IPS DF 4.7 (cell line): Measurements from ENCODE around the gene CERS6.
"Not testable (repeated sequence)": the region's sequence is repeated elsewhere in the genome, so short reads cannot be mapped to it uniquely, and the experiment has no call there.

ENCODE experiments used
- DNase-seq: peaks from one replicate; pipeline ENCODE4 v3.0.0-alpha.2; 2013; ENCODE audit warnings: low spot score; ENCODE audit errors: extremely low read depth

CERS6 gene

DNA sequence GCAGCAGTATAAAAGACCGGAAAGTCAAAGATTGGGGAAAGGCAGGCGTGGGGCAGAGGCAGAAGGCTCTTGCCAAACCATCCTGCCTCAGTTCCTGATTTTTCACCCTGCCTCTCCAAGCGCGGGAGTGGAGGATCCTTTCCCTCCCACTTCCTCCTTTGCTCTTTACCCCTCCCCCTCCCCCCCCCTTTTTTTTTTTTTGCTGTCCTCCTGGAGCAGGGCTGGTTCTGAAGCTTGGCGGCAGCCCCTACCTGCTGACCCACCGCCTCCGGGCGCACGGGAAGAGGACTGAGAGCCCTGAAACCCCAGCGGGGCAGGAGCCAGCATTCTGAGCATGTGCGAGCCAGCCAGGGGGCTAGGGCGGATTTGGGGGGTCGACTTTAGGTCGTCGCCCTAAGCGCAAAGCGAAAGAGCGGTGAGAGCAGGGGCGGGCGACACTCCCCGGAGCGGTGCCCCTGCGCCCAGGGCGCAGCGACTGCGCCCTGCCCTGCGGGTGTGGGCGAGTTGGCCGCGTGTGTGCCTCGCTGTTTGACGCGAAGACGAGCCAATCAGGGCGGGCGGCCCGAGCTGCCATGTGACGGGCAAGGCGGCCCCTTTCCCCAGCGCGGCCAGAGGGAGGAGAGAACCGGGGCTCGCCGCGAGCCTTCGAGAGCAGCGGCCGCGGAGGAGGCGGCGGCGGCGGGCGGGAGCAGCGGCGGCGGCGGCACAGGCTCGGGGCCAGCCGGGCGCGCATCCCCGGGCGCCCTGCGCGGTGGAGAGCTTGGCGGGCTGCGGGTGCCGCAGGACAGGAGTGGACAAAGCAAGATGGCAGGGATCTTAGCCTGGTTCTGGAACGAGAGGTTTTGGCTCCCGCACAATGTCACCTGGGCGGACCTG lies at the start of gene CERS6:
TSS of gene CERS6 (plus strand) at position 628 of the 876 bp plus-strand sequence. CDS start at position 805, 177 bp downstream.
- DNase-seq: no peak

DNA sequence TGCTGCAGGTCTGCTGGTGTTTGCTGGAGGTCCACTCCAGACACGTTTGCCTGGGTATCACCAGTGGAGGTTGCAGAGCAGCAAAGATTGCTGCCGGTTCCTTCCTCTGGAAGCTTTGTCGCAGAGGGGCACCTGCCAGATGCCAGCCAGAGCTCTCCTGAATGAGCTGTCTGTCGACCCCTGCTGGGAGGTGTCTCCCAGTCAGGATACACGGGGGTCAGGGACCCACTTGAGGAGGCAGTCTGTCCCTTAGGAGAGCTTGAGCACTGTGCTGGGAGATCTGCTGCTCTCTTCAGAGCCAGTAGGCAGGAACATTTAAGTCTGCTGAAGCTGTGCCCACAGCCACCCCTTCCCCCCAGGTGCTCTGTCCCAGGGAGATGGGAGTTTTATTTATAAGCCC lies 43.8 kb upstream of the CERS6 start:
- not testable (repeated sequence) for DNase-seq

DNA sequence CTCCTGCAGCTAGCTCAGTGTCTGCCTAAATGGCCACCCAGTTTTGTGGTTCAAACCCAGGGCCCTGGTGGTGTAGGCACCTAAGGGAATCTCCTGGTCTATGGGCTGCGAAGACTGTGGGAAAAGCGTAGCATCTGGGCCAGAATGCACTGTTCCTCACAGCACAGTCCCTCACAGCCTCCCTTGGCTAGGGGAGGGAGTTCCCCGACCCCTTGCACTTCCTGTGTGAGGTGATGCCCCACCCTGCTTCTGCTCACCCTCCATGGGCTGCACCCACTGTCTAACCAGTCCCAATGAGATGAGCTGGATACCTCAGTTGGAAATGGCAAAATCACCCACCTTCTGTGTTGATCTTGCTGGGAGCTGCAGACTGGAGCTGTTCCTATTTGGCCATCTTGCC lies 43.0 kb upstream of the CERS6 start:
- DNase-seq: not testable (repeated sequence)

GRCh38 chr2:168416555-168416954 lies 39.5 kb upstream of the CERS6 start:
- no peak for DNase-seq

GRCh38 chr2:168422584-168422983 lies 33.5 kb upstream of the CERS6 start:
- no peak for DNase-seq

- DNase-seq: no peak
These were observed 31.7 kb upstream of the CERS6 start for GRCh38 chr2:168424112-168424951.

DNA sequence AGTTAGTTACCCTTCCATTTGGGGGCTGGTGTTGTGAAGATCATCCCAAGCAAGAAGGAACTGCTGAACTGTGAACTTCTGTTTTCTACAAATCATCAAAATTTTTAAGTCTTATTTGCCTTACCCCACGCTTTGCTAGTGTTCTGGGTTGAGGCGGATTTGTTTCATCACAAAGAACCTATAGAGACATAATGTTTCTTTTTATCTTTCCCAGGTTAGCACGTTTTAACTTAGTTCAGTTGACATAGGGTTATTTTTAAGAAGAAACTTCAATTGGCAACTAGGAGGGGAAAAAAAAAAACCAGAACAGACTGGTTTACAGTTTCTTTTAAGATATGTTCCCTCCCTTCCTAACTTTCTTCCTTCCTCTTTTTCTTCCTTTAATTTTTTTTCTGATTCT lies 31.1 kb upstream of the CERS6 start:
- no peak for DNase-seq

DNA sequence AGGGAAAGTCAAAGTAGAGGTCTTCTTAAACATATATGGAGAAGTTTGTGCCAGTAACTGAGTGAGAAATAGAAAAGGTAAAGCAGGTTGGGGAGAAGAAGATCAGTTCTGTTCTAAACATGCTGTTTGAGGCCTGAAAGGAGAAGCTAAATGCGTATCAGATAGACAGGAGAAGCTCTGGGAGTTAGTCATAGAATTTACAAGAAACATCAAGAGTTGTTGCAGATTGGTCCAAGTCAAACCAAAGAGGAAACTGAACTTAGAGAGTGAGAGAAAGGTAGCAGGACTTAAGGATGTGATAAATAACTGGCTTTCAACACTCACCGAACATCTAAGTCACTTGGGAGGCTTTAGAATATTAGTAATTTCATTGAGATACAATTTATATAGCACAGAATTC lies 29.2 kb upstream of the CERS6 start:
- DNase-seq: no peak

- no peak for DNase-seq
These were observed 28.6 kb upstream of the CERS6 start for GRCh38 chr2:168427451-168427850.

DNA sequence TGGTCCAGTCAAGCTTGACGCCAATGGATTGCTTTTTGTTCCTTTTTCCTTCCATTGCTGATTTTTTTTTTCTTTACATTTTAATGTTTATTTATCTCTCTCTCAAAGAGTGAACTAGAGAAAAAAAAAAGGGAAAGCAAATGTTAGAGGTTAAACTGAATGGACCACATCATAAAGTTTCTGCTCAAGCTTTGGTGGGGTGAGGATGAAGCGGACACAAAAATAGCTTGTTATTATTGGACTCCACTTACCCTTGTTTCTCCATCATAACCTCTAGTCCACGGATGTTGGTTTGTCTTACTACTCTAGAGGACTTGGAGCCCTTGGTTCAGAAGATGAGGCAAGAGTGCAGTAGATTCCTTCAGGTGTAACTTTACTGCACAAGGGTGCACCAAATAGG lies 27.6 kb upstream of the CERS6 start:
- no peak for DNase-seq

- DNase-seq: no peak
These were observed 26.1 kb upstream of the CERS6 start for GRCh38 chr2:168429988-168430387.

- no peak for DNase-seq
These were observed 25.6 kb upstream of the CERS6 start for GRCh38 chr2:168430431-168430830.

- no peak for DNase-seq
These were observed 24.6 kb upstream of the CERS6 start for GRCh38 chr2:168431301-168432024.

DNA sequence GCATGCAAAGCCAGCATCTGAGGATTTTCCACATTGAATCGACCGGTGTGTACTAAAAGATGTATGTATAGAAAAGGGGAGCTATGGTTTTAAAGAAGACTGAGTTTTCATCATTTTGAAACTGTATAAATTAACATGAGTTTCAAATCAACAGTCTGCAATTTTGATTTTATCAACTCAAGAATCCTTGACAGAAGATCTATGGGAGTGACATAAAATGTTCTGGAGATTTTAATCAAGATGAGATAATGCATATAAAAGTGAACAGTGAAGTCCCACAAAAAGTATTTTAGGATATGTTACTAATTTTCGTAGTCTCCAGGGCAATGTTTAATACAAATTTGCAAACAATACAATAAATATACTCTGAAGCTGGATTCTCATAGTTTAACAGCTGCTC lies 24.0 kb upstream of the CERS6 start:
- no peak for DNase-seq

GRCh38 chr2:168432565-168433186 lies 23.4 kb upstream of the CERS6 start:
- DNase-seq: no peak

DNA sequence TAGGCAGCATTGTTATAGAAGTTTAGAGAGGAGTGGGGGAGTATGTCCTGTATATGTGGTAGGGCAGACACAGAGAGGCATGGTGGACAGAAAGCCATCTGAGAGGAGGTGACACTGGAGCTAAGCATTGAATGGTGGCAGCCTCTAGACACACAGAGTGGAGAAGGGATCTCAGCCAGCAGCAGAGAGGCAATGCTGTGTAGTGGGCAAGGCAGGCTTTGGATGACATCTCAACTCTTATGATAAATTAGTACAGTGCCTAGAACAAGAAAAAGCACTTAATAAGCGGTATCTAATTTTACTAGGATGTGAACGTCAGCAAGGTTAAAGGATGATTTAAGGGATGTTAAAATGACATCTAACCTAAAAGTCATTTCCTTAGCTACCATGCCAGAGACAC lies 22.5 kb upstream of the CERS6 start:
- no peak for DNase-seq

DNA sequence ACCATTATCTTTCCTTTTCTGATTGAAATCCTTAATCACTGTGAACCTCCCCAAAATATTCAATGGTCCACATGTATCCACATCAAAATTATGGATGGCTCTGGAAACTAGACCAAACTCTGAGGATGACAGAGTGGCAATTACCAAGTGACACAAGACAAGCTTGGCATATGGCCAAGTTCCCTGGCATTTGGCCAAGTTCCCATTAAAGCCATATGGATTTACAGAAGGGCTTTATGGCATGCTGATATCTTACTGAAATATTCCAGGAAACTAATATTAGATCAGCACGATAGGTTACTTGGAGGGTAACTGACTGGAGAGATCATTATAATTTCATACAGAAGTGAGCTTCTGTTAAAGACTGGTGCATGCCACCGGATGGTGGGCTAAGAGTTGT lies 21.9 kb upstream of the CERS6 start:
- DNase-seq: no peak

DNA sequence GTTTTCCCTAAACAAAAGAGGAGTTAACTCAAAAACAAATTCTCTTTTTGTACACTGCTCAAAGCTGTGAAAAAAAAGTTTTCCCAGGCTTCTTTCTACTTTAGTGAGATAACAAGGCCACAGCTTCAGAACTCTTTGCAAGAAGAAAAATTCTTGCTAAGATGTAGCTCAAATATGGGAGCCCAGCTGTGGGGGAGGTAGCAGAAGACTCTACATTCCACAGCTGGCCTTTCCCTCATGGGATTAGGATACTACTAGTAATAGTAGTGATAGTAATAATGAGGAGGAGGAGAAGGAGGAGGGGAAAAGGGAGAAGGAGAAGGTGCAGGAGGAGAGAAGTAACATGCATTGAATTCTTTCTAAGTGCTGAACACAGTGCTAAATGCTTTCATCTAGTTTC lies 19.2 kb upstream of the CERS6 start:
- DNase-seq: no peak

DNA sequence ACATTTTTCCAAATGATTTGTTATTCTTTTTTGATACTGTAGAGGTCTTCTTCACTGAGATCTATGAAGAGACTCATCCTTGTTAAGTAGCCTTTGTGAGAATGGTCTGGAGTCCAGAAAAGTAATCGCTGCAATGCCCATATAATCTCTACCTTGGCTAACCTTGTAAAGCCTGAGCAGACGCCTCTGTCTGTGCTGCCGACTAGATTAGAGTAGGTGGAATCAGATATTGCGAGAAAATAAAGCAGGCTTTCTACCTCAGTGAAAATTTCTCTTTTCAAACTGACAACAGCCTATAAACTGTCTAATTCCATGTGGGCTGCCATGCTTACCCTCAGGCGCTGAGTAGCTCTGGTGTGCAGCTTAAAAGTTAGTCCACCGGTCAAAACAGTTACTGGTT lies 17.5 kb upstream of the CERS6 start:
- no peak for DNase-seq

DNA sequence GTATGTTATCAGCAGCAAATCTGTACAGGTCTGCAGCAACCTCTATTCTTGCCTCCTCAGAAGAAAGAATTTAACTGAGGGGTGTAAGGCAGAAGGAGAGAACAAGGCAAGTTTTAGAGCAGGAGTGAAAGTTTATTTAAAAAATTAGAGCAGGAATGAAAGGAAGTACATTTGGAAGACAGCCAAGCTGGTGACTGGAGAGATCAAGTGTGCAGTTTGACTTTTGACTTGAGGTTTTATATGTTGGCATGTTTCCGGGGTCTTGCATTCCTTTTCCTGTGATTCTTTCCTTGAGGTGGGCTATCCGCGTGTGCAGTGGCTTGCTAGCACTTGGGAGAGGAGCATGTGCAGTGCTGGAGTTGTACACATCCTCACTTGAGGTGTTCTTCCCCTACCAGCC lies 16.5 kb upstream of the CERS6 start:
- no peak for DNase-seq

GRCh38 chr2:168441214-168441872 lies 14.7 kb upstream of the CERS6 start:
- no peak for DNase-seq
